ENCODE results near the gene SLC25A5.
A peak's percentile ranks its signal among the peaks of the same experiment; 100 is the strongest.
"Not testable (repeated sequence)": the region's sequence is repeated elsewhere in the genome, so short reads cannot be mapped to it uniquely, and the experiment has no call there.

The SLC25A5 gene

DNA sequence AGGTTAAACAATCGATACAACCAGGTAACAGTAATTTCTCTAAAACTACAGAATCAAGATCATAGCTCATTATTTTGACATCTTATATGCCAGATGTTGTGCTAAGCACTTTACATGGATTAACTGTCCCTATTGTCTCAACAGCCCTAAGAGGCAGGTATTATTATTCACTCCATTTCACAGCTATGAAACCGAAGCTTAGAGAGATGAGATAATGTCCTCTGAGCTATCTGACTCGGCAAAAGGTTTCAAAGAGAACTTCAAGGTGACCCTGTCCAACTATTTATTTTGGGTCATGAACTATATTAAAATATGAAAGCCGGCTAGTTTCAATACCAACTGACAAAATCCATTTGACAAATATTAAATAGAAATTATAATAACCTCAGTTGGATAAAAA lies 10.3 kb downstream of the SLC25A5 start:
- no peak for DNase-seq

DNA sequence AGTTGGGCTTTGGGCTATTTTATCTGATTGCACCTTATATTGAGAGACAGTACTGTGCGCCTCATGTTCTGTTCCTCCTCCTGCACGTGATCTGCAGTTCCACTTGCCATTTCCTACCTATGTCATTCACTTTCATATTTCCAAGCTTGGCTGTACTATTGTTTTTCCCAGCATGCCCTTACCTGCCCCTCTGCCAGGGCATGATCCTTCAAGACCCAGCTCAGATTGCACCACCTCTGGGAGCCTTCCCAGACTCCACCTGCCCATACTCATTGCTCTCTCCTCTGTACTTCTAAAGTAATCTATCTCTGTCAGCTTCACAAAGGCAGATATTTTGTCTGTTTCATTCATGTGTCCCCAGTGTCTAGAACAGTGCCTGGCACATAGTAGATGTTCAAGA lies 11.6 kb downstream of the SLC25A5 start:
- DNase-seq = no peak

DNA sequence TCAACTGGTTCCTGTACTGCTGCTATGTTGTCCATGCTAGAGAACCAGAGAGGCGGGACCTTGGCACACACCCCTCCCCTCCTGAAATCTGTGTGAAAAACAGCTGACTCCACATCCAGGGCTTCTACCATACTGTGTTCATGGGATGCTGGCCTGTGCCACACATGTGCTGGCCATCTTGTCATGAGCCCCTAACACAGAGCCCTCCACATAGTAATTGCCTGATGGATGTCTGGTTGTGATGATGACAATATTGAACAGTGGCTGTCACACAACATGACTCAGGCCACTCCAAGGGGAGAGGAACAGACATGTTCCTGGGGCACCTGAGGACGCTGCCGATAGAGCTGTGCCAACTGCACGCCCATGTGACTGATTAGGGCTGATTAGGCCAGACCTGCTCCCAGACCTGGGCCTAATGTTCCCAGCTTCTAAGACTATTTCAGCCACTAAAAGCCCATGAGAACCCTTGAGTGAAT lies 13.1 kb downstream of the SLC25A5 start:
- DNase-seq = no peak

DNA sequence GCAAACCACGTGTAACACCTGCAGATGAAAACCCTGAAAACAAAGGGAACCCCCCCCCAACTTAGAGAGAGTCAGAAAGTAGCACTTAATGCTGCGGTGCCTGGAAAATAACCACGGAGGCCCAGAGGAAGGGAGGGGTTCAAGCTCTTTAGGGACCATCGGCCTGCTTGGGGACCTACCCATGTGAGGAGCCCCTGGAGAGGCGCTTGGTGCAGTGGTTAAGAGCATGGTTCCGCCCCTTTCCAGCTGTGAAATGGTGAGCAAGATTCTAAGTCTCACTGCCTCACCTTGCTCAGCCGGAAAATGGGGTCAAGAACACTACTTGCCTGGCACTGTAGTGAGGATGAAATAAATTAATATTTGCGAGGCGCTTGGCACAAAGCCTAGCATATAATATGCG lies 13.8 kb downstream of the SLC25A5 start:
- DNase-seq = no peak

DNA sequence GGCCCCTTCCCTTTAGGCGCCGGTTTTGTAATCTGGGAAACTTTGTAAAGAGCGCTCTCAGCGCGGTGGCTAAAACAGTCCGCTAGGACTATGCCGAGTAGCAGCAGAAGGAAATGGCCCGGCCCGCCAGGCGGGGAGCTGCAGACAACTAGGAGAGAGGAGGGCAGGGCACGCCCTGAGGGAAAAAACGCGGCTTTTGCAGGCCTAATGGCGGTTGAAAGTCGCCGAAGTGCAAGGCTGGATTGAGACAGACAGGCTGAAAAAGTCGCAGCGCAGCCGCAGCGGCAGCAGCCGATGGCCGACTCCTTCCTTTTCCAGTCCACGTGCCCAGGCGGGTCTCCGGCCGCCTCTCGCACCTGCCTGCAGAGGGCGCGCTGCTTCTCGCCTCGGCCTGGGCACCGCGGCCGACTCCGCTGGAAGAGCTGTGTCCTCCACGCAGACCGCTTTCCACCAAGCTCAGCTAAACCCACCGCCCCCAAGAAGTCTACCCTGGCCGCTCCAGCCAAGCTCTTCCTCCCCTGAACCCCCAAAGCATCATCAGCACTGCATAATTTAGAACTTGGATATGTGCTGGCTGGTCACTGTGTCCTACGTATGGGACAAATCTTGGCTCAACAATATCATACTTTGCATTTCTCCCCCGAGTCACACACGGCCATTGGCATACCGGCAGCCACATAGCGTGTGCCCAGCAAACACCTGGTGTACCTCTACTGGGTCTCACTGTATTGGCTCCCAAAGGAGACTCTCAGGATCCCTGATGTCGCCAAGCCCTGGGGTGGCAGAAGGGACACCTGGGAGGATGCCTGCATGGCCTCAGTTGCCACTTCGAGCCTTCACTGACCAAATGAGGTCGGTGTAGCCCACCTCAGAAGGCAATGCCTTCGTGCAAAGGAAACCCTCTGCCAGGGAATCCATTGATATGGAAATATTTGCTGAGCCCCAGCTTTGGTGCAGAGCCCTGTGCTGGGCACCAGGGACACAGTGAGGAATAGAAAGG lies 14.5 kb downstream of the SLC25A5 start:
- DNase-seq = peak; percentile 31 to 43 (median 36)

DNA sequence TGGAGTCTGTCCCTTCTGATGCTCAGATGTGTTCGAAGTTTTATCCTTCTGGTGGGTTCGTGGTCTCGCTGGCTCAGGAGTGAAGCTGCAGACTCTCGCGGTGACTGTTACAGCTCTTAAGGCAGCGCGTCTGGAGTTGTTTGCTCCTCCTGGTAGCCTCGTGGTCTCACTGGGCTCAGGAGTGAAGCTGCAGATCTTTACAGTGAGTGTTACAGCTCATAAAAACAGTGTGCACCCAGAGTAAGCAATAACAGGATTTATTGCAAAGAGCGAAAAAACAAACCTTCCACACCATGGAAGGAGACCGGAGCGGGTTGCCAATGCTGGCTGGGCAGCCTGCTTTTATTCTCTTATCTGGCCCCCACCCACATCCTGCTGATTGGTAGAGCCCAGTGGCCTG lies 18.5 kb downstream of the SLC25A5 start:
- no peak for DNase-seq

DNA sequence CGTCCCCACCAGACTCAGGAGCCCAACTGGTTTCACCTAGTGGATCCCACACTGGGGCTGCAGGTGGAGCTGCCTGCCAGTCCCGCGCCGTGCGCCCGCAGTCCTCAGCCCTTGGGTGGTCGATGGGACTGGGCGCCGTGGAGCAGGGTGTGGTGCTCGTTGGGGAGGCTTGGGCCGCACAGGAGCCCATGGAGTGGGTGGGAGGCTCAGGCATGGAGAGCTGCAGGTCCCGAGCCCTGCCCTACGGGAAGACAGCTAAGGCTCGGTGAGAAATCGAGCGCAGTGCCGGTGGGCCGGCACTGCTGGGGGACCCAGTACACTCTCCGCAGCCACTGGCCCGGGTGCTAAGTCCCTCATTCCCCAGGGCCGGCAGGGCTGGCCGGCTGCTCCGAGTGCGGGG lies 19.5 kb downstream of the SLC25A5 start:
- DNase-seq = not testable (repeated sequence)

DNA sequence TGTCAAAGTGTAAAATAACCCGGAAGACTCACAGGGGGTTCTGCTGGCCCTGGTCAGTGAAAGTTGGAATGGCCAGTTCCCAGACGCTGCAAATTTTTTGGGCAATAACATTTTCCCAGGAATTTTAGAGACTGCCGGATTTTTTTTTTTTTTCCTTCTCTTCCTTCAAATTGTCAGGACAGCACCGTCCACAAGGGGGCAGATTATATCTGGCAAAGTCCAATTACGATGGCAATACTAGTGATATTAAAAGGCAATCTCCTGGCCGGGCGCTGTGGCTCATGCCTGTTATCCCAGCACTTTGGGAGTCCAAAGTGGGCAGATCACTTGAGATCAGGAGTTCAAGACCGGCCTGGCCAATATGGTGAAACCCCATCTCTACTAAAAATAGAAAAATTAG lies 20.5 kb downstream of the SLC25A5 start:
- DNase-seq = peak in 3 of 4 experiments; percentile 0 to 3 (median 1)

DNA sequence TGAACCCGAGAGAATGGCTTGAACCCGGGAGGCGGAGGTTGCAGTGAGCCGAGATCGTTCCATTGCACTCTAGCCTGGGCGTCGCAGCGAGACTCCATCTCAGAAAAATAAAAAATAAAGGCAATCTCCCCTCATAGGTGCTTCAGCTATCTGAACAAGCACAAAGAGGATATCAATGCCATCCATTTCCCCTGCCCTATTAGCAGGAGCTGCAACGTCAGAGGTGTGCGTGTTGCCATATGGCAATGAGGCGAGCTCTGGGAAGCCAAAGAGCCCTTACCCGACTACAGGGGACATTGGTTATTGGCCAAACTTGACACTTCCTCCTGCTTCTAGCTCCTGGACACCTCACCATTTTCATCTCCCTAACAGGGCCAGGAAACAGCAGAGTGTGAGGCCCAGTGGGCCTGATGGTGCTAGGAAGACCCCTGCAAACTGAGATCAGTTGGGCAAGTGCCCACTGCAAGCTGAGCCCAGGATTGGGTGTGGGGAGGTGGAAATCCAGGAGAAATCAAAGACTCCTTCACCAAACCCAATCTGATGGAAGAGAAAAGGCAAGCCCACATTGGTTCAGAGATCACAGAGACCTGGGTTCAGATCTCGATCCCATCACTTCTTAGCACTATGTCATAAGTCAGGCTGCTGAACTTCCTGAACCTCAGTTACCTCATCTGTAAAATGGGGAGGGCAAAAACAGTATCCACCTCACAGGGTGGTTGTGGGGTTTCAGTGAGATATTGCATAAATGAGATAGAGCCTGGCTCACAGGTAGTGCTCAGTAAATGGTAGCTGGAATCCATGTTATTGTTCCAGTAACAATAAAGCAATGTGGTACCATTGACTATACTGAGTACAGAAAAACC lies 21.2 kb downstream of the SLC25A5 start:
- no peak for DNase-seq

DNA sequence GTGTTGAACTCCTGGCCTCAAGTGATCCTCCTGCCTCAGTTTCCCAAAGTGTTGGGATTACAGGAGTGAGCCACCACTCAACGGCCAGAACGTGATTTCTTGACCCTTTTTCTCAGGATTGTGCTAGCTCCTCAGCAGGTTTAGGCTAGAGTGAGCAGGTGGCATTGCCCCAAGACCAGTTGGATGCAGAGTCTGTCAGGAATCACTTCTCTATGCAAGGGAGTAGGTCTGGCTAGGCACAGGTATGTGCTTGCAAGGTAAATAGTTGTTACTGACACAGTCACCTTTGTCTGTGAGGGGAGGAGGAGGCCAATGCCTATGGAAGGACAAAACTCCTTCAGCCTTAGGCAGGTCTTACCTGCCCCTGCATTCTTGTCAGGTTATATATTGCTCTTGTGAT lies 24.2 kb downstream of the SLC25A5 start:
- no peak for DNase-seq

DNA sequence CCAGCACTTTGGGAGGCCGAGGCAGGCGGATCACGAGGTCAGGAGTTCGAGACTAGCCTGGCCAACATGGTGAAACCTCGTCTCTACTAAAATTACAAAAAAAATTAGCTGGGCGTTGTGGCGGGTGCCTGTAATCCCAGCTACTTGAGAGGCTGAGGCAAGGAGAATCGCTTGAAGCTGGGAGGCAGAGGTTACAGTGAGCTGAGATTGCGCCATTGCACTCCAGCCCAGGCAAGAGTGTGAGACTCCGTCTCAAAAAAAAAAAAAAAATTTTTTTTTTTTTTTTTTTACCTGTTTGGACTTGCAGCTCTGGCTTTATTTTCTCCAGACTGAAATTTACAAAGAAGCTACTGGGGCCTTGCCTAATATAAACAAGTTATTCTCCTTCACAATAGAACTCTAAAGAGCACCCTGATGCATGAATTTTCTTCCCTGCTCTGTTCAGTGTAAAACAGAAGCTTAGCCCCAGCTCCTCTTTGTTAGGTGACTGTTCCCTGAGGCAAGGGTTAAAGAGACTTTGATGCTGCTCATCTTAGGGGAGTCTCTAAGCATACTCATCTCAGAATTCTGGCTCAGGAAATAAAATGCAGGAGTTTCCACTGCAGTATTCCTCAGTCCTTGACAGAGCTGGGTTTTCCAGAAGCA lies 25.7 kb downstream of the SLC25A5 start:
- DNase-seq = not testable (repeated sequence)

DNA sequence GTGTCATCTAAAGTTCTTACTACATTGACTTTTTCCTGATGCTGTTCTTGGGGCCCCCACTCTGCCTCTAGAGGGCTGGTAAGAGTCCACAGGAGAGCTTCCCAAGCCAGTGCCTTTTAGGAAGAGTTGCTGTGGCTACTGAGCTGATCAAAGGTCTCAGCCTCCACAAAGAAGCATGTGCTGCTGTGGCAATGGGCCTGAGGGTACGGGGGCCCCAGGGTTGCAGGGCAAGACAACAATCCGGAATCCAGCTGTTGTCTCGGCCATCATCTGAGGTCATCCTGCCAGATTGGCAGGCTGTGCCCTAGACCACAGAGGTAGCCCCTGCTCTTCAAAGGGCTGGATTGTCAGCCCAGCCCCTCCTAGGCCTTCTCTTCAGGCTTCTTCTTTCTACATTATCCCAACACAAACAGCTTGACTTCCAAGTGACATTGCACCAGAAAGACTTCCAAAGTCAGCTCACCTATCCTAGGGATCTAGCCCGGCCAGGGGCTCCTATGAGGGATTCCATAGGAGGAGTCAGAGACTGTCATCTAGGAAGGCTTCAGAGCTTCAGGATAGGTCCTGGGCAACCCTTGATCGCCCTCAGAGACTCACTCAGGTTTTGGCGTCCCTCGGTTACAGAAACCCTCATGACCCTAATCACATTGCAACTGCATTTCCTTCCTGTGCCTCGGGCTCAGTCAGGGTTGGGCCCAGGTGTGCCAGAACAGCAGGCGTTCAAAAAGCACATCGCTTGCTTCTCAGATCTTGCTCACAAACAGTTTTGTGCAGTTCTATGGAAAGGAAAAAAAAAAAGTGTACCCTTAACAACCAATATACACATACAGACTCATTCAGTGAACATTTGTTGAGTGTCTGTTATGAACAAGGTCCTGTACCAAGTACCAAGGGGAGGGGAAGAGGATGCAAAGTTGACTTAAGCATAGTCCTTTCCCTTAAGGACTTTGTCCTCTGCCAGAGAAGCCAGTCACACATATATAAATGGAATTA lies 27.8 kb downstream of the SLC25A5 start:
- peak in 1 of 4 experiments; percentile 0 for DNase-seq

DNA sequence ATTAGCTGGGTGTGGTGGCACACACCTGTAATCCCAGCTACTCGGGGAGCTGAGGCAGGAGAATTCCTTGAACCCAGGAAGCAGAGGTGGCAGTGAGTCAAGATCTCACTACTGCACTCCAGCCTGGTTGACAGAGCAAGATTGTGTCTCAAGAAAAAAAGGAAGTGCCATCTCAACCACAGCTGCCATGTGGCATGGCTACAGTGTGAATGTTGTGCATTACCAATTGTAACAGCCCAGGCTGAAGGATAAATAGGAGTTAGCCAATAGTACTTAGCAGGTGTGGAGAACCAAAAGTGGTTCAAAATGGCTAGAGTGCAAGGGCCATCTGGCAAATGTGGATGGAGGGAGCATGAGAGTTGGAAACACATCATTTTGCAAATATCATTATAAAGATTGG lies 28.9 kb downstream of the SLC25A5 start:
- no peak for DNase-seq

DNA sequence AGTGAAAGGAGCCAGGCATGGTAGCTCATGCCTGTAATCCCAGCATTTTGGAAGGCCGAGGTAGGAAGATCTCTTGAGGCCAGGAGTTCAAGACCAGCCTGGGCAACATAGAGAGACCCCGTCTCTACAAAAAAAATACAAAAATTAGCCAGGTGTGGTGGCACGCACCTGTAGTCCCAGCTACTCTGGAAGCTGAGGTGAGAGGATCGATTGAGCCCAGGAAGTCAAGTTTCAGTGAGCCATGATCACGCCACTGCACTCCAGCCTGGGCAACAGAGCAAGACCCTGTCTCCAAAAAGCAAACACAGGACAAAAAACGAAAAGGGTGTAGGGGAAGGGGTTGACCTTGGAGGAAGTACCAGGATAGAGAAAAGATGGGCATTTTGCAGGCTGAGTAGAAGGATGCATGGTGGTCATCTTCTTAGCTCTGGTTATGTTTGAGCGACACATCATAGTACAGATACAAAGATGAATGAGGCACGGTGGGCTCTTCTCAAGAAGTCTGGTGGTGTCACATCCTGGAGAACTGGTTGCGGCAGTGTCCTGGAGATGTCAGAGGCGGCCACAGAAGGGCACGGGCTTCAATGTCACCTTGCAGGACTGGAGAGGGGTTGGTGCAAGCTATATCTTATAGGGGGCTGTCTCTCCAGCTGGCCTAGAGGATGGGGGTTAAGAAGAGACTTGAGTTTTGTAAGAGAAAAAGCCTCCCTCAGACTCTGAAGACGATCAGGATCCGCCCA lies 32.0 kb downstream of the SLC25A5 start:
- DNase-seq = no peak

DNA sequence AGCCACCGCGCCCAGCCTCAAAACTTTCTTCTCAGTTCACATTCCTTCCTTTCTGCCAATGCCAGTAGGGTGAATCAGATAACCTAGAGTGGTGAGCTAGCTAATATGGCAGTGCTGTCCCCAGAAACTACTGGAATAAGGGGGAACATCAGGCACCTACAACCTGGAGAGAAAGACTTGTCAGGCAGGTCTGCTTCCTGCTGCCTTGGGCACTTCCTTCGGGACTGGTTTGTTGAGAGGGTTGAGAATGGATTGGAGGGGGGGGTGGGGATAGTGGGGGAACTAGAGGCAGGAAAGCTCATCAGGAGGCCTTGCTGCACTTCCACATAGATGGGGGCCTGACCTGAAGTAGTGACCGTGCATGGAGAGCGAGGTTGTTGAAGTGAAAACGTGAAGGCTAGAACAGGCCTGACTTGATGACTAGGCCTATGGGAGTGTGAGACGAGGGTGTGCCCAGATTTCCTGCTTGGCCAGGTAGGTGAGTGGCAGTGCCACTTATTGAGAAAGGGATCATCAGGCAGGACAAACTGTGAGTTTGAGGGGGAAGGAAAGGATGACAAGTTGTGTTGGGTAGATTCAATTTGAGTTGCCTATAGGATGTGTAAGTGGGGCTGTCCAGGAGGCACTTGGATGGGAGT lies 33.4 kb downstream of the SLC25A5 start:
- no peak for DNase-seq

DNA sequence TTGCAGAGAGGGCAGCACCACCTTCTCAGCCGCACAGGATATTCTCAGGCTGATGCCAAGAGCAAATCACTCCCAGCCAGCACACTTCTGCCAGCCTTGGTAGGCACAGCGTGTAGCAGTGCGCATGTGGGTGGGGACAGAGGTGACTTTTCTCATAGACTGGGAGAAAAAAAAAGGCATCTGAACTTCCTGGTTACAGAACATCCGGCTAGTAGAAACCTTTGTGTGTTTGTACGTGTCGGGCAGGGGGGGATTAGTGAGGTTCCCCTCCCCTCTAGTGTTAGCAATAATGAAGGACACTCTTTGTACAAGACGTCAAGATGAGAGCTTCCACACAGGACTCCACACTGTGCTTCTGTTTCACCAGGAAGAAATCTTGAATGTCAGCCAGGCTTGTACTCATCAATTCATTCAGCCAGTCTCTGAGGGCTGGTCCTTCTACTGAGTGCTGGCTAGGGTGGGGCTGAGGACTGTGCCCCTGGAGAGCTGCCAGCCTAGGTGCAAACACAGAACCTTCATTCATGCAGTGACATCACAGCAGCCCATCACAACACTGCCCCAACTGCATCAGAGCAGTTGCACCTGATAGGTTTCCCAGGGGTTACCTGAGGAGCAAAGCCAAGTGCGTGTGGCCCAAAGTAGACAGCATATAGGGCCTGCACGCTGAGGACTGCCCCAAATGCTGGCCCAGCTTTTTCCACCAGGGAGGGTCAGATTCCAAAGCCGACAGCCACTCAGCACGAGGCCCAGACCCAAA lies 34.7 kb downstream of the SLC25A5 start:
- peak in 1 of 4 experiments; percentile 1 for DNase-seq

DNA sequence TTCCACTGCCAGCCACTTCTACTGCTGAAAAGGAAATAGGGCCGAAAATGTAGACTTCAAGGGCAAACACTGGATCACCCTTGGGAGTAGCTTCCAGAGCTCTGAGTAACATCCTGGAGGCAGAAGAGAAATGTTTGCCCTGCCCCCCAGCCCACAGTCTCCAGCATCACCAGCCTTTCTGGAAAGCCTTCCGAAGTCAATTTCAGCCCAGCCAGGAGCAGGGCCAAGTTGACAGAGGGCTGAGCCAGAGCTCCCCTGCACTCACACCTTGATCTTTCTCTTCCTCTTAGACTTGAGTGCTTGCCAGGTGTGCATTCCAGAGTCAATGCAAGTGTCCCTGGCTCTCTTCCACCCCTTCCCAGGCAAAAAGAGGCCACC lies 35.2 kb downstream of the SLC25A5 start:
- no peak for DNase-seq

DNA sequence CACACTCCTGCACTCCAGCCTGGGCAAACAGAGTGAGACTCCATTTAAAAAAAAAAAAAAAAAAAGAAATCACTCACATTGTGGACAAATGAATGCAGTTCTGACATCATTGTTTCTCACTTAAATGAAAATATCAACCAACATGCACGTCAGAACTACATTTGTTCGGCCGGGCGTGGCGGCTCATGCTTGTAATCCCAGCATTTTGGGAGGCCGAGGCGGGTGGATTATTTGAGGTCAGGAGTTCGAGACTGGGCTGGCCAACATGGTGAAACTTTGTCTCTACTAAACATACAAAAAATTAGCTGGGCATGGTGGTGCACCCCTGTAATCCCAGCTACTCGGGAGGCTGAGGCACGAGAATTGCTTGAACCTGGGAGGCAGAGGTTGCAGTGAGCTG lies 36.9 kb downstream of the SLC25A5 start:
- not testable (repeated sequence) for DNase-seq

DNA sequence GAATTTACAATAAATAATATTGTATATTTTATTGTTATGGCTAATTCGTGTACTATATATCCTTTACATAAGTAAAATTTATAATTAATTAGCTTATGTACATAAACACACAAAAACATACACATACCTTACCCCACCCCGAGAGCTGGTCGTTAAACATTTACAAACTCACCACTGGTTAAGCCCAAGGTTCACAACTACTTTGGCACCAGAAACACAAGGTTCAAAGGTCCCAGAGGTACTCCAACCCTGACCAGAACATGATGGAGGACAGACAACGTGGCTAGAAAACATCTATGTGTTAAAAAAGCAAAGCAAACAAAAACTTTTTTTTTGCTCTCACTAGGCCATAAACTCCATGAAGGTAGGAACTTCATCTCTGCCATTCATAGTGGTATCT lies 37.7 kb downstream of the SLC25A5 start:
- DNase-seq = no peak

DNA sequence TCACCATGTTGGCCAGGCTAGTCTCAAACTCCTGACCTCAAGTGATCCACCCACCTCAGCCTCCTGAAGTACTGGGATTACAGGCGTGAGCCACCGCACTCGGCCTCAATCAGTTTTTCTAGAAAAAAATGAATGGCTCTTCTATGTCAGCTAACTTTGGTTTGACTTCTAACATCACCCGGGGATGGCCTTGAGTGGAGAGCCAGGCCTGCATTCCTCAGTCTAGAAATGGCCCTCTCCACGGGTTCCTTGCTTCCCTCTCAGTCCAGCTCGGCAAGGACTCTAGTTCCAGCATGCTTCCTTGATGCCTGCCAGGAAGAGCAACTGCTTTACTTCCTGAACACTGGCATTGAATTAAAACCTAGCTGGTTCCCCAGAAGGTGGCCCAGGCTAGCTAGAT lies 39.0 kb downstream of the SLC25A5 start:
- no peak for DNase-seq

Measured in activated CD4-positive, CD25-positive, alpha-beta regulatory T cell (primary cell).